ENCODE measurements around the gene KIAA0930.

DNA sequence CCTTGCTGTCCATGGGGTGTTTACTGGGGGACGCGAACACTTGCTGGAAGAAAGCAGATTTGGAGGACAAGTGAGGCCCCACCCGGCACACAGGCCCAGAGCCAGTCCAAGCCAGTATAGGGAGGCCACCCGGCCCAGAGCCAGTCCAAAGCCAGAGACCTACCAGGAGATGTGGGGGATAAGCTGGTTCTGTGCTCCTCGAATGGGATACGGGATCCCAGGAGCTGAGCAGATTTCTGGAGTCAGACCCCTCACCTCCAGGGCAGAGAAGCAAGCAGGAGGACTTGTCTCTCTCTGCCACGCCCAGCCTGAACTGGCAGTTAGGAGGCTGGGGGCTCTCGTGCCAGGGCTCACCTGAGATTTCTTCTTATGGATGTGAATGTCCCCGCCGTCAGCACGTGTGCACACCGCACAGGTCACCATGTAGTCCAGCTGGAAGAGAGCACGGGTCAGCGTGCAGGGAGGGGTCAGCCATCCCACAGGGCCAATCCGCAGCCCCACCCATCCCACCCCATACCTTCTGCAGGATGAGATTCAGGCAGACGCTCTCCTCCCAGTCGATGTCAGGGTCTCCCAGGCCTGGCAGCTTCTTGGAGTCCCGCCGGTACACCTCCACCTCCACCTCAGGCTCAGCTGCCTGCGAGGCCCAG, 35.3 kb downstream of the KIAA0930 start:
- no peak for TF ChIP-seq CTCF (conservative IDR thresholded peaks at IDR 0.05)
- TF ChIP-seq EZH2 (IDR thresholded peaks at IDR 0.05; ENCODE audit: low read depth), result no peak

Measured in PC-9 (cell line).